ENCODE data around the gene TMEM45A.
"Not testable (repeated sequence)": the region's sequence is repeated elsewhere in the genome, so short reads cannot be mapped to it uniquely, and the experiment has no call there.

TMEM45A gene

GRCh38 chr3:100492059-100493006 is at the start of gene TMEM45A:
TMEM45A (plus strand) TSS chr3:100492619; CDS start chr3:100555212, 62,593 bp downstream.
- Histone ChIP-seq H3K27me3 (ENCODE audit: control insufficient read depth, insufficient read depth, low read length) (no peaks in the 10 kb centered on the region), H3K36me3 (ENCODE audit: control insufficient read depth, insufficient read depth, low read length) (no peaks in the 10 kb centered on the region), H3K27ac (ENCODE audit: low read depth, low read length) (peak within 1 kb of the TSS; percentile 83), H3K9ac (ENCODE audit: low read length) (peak within 1 kb of the TSS; percentile 43), H3K4me1 (ENCODE audit: control insufficient read depth, insufficient read depth, low read length) (no peaks in the 10 kb centered on the region), H3K4me3 (ENCODE audit: low read length) (peak within 1 kb of the TSS; percentile 68)

DNA sequence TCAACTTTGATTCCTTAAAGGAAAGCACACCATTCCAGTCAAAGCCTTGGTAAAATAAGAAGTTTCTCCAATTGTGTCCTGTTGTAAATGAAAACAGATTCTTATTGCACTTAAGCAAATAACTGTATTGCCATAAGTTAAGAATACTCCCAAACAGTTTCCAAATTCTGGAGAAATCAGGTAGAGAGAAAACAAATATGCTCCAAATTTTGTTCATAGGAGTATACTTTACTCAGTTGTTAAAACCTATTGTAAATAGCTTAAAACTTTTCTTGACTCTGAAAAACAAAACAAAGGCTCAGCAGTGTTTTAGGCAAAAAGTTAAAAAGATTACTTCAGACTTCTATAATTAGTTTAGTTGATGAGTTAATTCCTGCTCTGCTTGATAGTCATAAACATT is 48.7 kb upstream of the TMEM45A start:
- H3K36me3 ChIP-seq (ENCODE audit: control insufficient read depth, insufficient read depth, low read length) = no peaks in the 10 kb centered on the region
- H3K27me3 ChIP-seq (ENCODE audit: control insufficient read depth, insufficient read depth, low read length) = no peaks in the 10 kb centered on the region
- no peaks in the 10 kb centered on the region for H3K4me1 ChIP-seq (ENCODE audit: control insufficient read depth, insufficient read depth, low read length)
- H3K4me3 ChIP-seq (ENCODE audit: low read length) = no peak overlapping the region
- H3K9ac ChIP-seq (ENCODE audit: low read length) = no peak overlapping the region
- H3K27ac ChIP-seq (ENCODE audit: low read depth, low read length) = no peak overlapping the region

- not testable (repeated sequence) for H3K36me3 ChIP-seq (ENCODE audit: control insufficient read depth, insufficient read depth, low read length); H3K27me3 ChIP-seq (ENCODE audit: control insufficient read depth, insufficient read depth, low read length); H3K9ac ChIP-seq (ENCODE audit: low read length); H3K4me3 ChIP-seq (ENCODE audit: low read length); H3K4me1 ChIP-seq (ENCODE audit: control insufficient read depth, insufficient read depth, low read length); H3K27ac ChIP-seq (ENCODE audit: low read depth, low read length)
These were observed 45.4 kb upstream of the TMEM45A start for GRCh38 chr3:100447067-100447466.

DNA sequence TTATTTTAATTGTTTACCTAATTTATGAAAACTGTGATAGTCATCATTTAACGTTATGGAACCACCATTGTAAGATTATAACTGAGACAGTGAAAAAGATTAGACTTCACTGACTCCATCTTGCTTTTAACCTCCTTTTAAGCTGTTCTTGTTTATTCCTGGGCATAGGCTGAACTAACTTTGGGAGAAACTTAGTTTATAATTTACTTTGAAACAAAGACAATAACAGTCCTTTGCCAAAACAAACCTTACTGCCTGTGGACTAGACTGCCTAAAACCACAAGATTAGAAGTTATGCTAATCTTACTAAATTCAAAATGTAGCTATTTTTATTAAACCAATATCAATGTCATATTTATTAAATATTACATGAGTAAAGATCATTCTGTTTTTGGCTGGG is 44.3 kb upstream of the TMEM45A start:
- H3K36me3 ChIP-seq (ENCODE audit: control insufficient read depth, insufficient read depth, low read length) = no peaks in the 10 kb centered on the region
- H3K27ac ChIP-seq (ENCODE audit: low read depth, low read length) = no peak overlapping the region
- no peak overlapping the region for H3K9ac ChIP-seq (ENCODE audit: low read length)
- no peaks in the 10 kb centered on the region for H3K27me3 ChIP-seq (ENCODE audit: control insufficient read depth, insufficient read depth, low read length)
- no peak overlapping the region for H3K4me3 ChIP-seq (ENCODE audit: low read length)
- H3K4me1 ChIP-seq (ENCODE audit: control insufficient read depth, insufficient read depth, low read length) = no peaks in the 10 kb centered on the region

GRCh38 chr3:100449214-100449613 is 43.2 kb upstream of the TMEM45A start:
- no peak overlapping the region for H3K9ac ChIP-seq (ENCODE audit: low read length)
- H3K4me3 ChIP-seq (ENCODE audit: low read length) = no peak overlapping the region
- H3K4me1 ChIP-seq (ENCODE audit: control insufficient read depth, insufficient read depth, low read length) = no peaks in the 10 kb centered on the region
- H3K27me3 ChIP-seq (ENCODE audit: control insufficient read depth, insufficient read depth, low read length) = no peaks in the 10 kb centered on the region
- no peaks in the 10 kb centered on the region for H3K36me3 ChIP-seq (ENCODE audit: control insufficient read depth, insufficient read depth, low read length)
- H3K27ac ChIP-seq (ENCODE audit: low read depth, low read length) = no peak overlapping the region

DNA sequence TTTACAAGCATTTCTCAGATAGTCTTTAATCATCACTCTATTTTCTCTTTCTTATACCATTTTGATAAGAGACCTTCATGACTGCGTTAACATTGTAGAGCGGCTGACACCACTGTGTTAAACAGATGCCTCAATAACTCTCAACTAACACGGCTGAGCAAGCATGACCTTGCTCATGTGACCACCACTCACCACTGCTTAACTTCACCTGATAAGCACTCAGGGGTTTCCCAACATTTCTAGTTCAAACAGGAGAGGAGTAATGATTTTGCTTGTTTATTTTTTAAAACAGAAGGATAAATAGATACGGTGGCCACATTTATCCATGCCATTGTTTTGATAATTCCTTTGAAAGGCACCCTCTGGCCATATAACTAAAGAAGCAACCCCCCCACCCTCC is 37.7 kb upstream of the TMEM45A start:
- no peaks in the 10 kb centered on the region for H3K27me3 ChIP-seq (ENCODE audit: control insufficient read depth, insufficient read depth, low read length)
- no peak overlapping the region for H3K9ac ChIP-seq (ENCODE audit: low read length)
- H3K4me3 ChIP-seq (ENCODE audit: low read length) = no peak overlapping the region
- H3K36me3 ChIP-seq (ENCODE audit: control insufficient read depth, insufficient read depth, low read length) = no peaks in the 10 kb centered on the region
- no peaks in the 10 kb centered on the region for H3K4me1 ChIP-seq (ENCODE audit: control insufficient read depth, insufficient read depth, low read length)
- H3K27ac ChIP-seq (ENCODE audit: low read depth, low read length) = no peak overlapping the region

GRCh38 chr3:100455841-100456550 is 36.4 kb upstream of the TMEM45A start:
- H3K4me3 ChIP-seq (ENCODE audit: low read length) = no peak overlapping the region
- no peak overlapping the region for H3K9ac ChIP-seq (ENCODE audit: low read length)
- no peak overlapping the region for H3K27ac ChIP-seq (ENCODE audit: low read depth, low read length)
- H3K27me3 ChIP-seq (ENCODE audit: control insufficient read depth, insufficient read depth, low read length) = no peaks in the 10 kb centered on the region
- H3K4me1 ChIP-seq (ENCODE audit: control insufficient read depth, insufficient read depth, low read length) = no peaks in the 10 kb centered on the region
- H3K36me3 ChIP-seq (ENCODE audit: control insufficient read depth, insufficient read depth, low read length) = no peaks in the 10 kb centered on the region

- Histone ChIP-seq H3K9ac (ENCODE audit: low read length) (no peak overlapping the region), H3K27me3 (ENCODE audit: control insufficient read depth, insufficient read depth, low read length) (no peaks in the 10 kb centered on the region), H3K4me3 (ENCODE audit: low read length) (no peak overlapping the region), H3K27ac (ENCODE audit: low read depth, low read length) (no peak overlapping the region), H3K36me3 (ENCODE audit: control insufficient read depth, insufficient read depth, low read length) (no peaks in the 10 kb centered on the region), H3K4me1 (ENCODE audit: control insufficient read depth, insufficient read depth, low read length) (no peaks in the 10 kb centered on the region)
These were observed 35.7 kb upstream of the TMEM45A start for GRCh38 chr3:100456745-100457144.

GRCh38 chr3:100457811-100458210 is 34.6 kb upstream of the TMEM45A start:
- Histone ChIP-seq H3K9ac (ENCODE audit: low read length) (no peak overlapping the region), H3K4me3 (ENCODE audit: low read length) (no peak overlapping the region), H3K27ac (ENCODE audit: low read depth, low read length) (no peak overlapping the region), H3K4me1 (ENCODE audit: control insufficient read depth, insufficient read depth, low read length) (no peaks in the 10 kb centered on the region), H3K36me3 (ENCODE audit: control insufficient read depth, insufficient read depth, low read length) (no peaks in the 10 kb centered on the region), H3K27me3 (ENCODE audit: control insufficient read depth, insufficient read depth, low read length) (no peaks in the 10 kb centered on the region)

DNA sequence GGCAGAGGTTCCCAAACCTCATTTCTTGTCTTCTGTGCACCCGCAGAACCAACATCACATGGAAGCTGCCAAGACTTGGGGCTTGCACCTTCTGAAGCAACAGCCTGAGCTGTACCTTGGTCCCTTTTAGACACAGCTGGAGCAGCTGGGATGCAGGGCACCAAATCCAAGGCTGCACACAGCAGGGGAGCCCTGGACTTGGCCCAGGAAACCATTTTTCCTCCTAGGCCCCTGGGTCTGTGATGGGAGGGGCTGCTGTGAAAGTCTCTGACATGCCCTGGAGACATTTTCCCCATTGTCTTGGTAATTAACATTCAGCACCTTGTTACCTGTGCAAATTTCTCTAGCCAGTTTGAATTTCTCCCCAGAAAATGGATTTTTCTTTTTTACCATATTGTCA is 33.6 kb upstream of the TMEM45A start:
- no peaks in the 10 kb centered on the region for H3K27me3 ChIP-seq (ENCODE audit: control insufficient read depth, insufficient read depth, low read length)
- H3K27ac ChIP-seq (ENCODE audit: low read depth, low read length) = no peak overlapping the region
- H3K36me3 ChIP-seq (ENCODE audit: control insufficient read depth, insufficient read depth, low read length) = no peaks in the 10 kb centered on the region

DNA sequence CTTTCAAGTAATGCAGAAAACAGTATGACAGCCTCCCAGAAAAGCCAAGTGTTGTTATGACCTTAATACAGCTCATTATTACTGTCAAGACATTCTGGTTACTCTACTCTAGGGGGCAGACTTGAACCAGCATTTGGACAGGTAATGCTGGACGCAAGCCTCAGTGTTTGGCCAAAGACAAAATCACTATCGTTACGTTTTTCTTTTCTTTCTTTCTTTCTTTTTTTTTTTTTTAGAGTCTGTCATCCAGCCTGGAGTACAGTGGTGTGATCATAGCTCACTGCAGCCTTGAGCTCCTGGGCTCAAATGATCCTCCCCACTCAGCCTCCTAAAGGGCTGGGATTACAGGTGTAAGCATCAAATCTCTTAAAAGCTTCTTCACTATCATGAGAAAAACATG is 29.4 kb upstream of the TMEM45A start:
- no peaks in the 10 kb centered on the region for H3K27me3 ChIP-seq (ENCODE audit: control insufficient read depth, insufficient read depth, low read length)
- H3K9ac ChIP-seq (ENCODE audit: low read length) = no peak overlapping the region
- no peak overlapping the region for H3K4me3 ChIP-seq (ENCODE audit: low read length)
- no peaks in the 10 kb centered on the region for H3K4me1 ChIP-seq (ENCODE audit: control insufficient read depth, insufficient read depth, low read length)
- H3K27ac ChIP-seq (ENCODE audit: low read depth, low read length) = no peak overlapping the region
- no peaks in the 10 kb centered on the region for H3K36me3 ChIP-seq (ENCODE audit: control insufficient read depth, insufficient read depth, low read length)

More for the DNA sequence above, 33.6 kb upstream of the TMEM45A start:
- no peak overlapping the region for H3K4me3 ChIP-seq (ENCODE audit: low read length)
- no peak overlapping the region for H3K9ac ChIP-seq (ENCODE audit: low read length)
- no peaks in the 10 kb centered on the region for H3K4me1 ChIP-seq (ENCODE audit: control insufficient read depth, insufficient read depth, low read length)

DNA sequence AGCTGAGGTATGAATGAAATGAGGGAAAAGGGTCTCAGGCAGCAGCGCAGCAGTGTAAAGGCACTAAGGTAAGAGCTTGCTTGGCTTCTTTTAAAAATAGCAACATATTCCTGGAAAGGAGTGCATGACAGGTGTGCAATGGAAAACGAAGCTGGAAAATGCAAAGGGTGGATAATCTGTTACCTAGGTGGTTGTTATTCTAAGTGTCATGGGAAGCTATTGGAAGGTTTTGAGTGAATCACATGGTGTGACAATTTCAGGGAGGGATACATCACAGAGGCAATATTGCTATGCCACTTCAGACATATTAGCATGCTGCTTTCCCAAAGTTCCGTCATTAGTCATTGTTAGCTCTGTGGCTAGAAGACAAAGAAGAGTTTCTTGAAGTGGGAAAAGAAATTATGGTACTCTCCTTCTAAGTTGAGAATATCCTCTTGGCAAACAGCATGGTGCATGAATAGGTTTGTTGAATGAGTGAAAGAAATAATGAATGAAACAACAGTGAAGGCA is 28.7 kb upstream of the TMEM45A start:
- no peak overlapping the region for H3K27ac ChIP-seq (ENCODE audit: low read depth, low read length)
- H3K4me3 ChIP-seq (ENCODE audit: low read length) = no peak overlapping the region
- H3K36me3 ChIP-seq (ENCODE audit: control insufficient read depth, insufficient read depth, low read length) = no peaks in the 10 kb centered on the region

More for the DNA sequence above, 28.7 kb upstream of the TMEM45A start:
- H3K9ac ChIP-seq (ENCODE audit: low read length) = no peak overlapping the region
- H3K27me3 ChIP-seq (ENCODE audit: control insufficient read depth, insufficient read depth, low read length) = no peaks in the 10 kb centered on the region
- H3K4me1 ChIP-seq (ENCODE audit: control insufficient read depth, insufficient read depth, low read length) = no peaks in the 10 kb centered on the region
